MM.1S (cell line): ENCODE results near the gene PLA2G3.
A peak's percentile ranks its signal among the peaks of the same experiment; 100 is the strongest.

Source experiments
- DNase-seq: peaks from one replicate; pipeline ENCODE4 v3.0.0-alpha.2; 2015
- H2AFZ ChIP-seq: fragments of 300-600 bp; sonication (generic); 2 replicates; pipeline ENCODE4 v1.6.0; 2016; ENCODE audit warnings: antibody characterized with exemption, low read length
- H3F3A ChIP-seq: fragments of 300-600 bp; sonication (generic); 2 replicates; pipeline ENCODE4 v1.6.1; 2016; ENCODE audit warnings: mild to moderate bottlenecking, antibody characterized with exemption, low read length, moderate library complexity, mixed read lengths; ENCODE audit not compliant: insufficient read depth
- H3K27ac ChIP-seq: fragments of 300-600 bp; sonication (generic); 2 replicates; pipeline ENCODE4 v1.5.1; 2016; ENCODE audit warnings: mild to moderate bottlenecking, low read length
- H3K27me3 ChIP-seq: fragments of 300-600 bp; sonication (generic); replicated peaks from 2 replicates; pipeline ENCODE4 v1.6.0; 2016; ENCODE audit warnings: low read length; ENCODE audit not compliant: insufficient read depth
- H3K36me3 ChIP-seq: fragments of 300-600 bp; sonication (generic); replicated peaks from 2 replicates; pipeline ENCODE4 v1.6.1; 2016; ENCODE audit warnings: mild to moderate bottlenecking, low read length, mixed read lengths; ENCODE audit not compliant: insufficient read depth
- H3K4me1 ChIP-seq: fragments of 300-600 bp; sonication (generic); 2 replicates; pipeline ENCODE4 v1.6.1; 2016; ENCODE audit warnings: low read length, mixed read lengths
- H3K4me2 ChIP-seq: fragments of 300-600 bp; sonication (generic); 2 replicates; pipeline ENCODE4 v1.6.0; 2016; ENCODE audit warnings: low read depth, low read length
- H3K4me3 ChIP-seq: fragments of 300-600 bp; sonication (generic); 2 replicates; pipeline ENCODE4 v1.5.1; 2016; ENCODE audit warnings: low read length, mixed read lengths
- H3K79me2 ChIP-seq: fragments of 300-600 bp; sonication (generic); 2 replicates; pipeline ENCODE4 v1.6.1; 2016; ENCODE audit warnings: mixed run types, low read length, mixed read lengths
- H3K9ac ChIP-seq: fragments of 300-600 bp; sonication (generic); 2 replicates; pipeline ENCODE4 v1.6.1; 2016; ENCODE audit warnings: low read length, mixed read lengths
- H3K9me2 ChIP-seq: fragments of 300-600 bp; sonication (generic); replicated peaks from 2 replicates; pipeline ENCODE4 v1.6.1; 2016; ENCODE audit warnings: mild to moderate bottlenecking, low read length, mixed read lengths; ENCODE audit not compliant: insufficient read depth
- H3K9me3 ChIP-seq: fragments of 300-600 bp; sonication (generic); replicated peaks from 2 replicates; pipeline ENCODE4 v1.6.1; 2016; ENCODE audit warnings: mild to moderate bottlenecking, low read length, mixed read lengths; ENCODE audit not compliant: insufficient read depth
- H4K20me1 ChIP-seq: fragments of 300-600 bp; sonication (generic); 2 replicates; pipeline ENCODE4 v1.6.1; 2016; ENCODE audit warnings: mild to moderate bottlenecking, low read length, moderate library complexity, mixed read lengths; ENCODE audit not compliant: insufficient read depth
- CTCF ChIP-seq: fragments of 300-600 bp; sonication (generic); IDR thresholded peaks from 2 replicates; pipeline ENCODE4 v1.5.1; 2016; ENCODE audit warnings: antibody characterized with exemption, low read length, mixed read lengths
- EZH2 ChIP-seq: fragments of 300-600 bp; sonication (generic); optimal IDR thresholded peaks from 2 replicates; pipeline ENCODE3; 2017; ENCODE audit warnings: low read depth, mild to moderate bottlenecking, antibody characterized with exemption, low read length, mixed read lengths
- EZH2phosphoT487 ChIP-seq: fragments of 300-600 bp; sonication (generic); IDR thresholded peaks from 2 replicates; pipeline ENCODE4 v1.6.1; 2018; ENCODE audit warnings: antibody characterized with exemption, low read length

PLA2G3 gene

DNA sequence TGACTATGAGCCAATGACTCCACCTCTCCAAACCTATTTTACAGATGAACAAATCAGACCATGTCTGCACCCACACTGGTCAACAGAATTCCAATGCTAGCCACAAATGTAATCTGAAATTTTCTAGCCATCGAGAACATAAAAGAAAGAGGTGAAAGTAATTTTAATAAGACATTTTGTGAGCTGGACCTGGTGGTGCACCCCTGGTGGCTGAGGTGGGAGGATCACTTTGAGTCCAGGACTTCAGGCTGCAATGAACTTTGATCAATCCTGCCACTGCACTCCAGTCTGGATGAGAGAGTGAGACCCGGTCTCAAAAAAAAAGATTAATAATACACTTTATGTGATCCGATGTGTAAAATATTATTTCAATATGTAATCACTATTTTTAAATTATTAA lies 10.3 kb upstream of the PLA2G3 start:
- Histone ChIP-seq H3K9me3 (no peaks in the 10 kb centered on the region), H2AFZ (no peak overlapping the region), H3K4me1 (no peaks in the 10 kb centered on the region), H3K4me3 (no peak overlapping the region), H3F3A (no peaks in the 10 kb centered on the region), H4K20me1 (no peaks in the 10 kb centered on the region), H3K9me2 (no peaks in the 10 kb centered on the region), H3K79me2 (no peaks in the 10 kb centered on the region), H3K36me3 (no peaks in the 10 kb centered on the region), H3K4me2 (no peak overlapping the region), H3K27me3 (no peaks in the 10 kb centered on the region), H3K27ac (no peak overlapping the region), H3K9ac (no peak overlapping the region)
- TF ChIP-seq CTCF (peak; percentile 39), EZH2 (no peak), EZH2phosphoT487 (no peak)
- no peak for DNase-seq

DNA sequence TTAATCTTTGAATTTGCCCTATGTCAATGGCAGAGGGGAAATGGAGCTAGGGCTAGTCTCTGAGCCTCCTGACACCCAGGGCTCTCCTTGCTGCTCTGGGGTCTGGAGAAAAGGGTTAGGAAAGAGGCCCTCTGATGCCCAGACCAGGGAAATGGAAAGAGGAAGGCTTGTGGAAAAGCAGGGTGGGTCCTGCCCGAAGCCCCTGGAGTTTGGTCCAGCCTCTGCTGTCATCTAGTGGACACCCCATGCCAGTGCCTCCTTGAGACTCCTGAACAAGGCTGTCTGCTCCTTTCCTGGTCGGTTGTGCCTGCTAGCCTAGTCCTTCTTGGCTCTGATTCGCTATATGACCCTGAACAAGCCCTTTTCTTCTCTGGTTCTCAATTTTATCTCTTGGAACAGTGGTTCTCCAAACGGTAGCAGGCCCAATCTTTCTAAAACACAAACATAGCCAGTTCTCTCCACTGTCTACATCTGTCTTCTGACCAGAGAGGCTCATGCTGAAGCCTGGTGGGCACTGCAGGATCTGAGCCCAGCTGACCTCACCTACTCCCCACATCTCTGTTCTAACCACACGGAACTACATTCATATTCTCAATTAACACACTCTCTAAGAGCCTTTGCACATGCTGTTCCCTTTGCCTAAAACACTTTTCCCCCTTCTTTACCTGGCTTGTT lies 8.8 kb upstream of the PLA2G3 start:
- H3K9me3 ChIP-seq = no peaks in the 10 kb centered on the region
- no peaks in the 10 kb centered on the region for H3K4me1 ChIP-seq
- no peaks in the 10 kb centered on the region for H3K79me2 ChIP-seq
- peak; percentile 32 for DNase-seq
- no peaks in the 10 kb centered on the region for H3K9me2 ChIP-seq
- no peaks in the 10 kb centered on the region for H4K20me1 ChIP-seq
- no peaks in the 10 kb centered on the region for H3F3A ChIP-seq
- no peaks in the 10 kb centered on the region for H3K27me3 ChIP-seq
- no peak overlapping the region for H3K9ac ChIP-seq
- no peak overlapping the region for H3K27ac ChIP-seq
- no peak for TF ChIP-seq EZH2phosphoT487
- TF ChIP-seq EZH2 = no peak
- peak; percentile 84 for TF ChIP-seq CTCF
- no peak overlapping the region for H2AFZ ChIP-seq
- H3K4me3 ChIP-seq = no peak overlapping the region
- no peaks in the 10 kb centered on the region for H3K36me3 ChIP-seq
- no peak overlapping the region for H3K4me2 ChIP-seq

DNA sequence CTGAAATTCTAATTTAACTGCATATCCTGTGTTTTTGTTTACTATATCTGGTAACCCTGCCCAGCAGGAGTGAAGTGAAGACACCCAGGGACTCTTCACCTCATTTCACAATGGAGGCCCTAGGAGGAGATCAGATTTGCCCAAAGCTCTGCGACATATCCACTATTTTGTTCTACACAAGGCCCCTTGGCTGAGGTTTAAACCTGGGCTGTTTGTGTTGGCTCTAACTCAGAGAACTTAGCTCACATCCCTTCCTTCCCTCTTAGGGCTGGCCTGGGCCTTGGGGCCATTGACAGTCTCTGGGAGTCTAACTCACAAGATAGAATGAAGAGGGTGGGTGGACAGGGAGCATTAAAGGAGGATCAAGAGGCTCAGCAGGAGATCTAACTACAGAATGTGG lies 8.2 kb upstream of the PLA2G3 start:
- Histone ChIP-seq H3K9ac (no peak overlapping the region), H3K27ac (no peak overlapping the region), H2AFZ (no peak overlapping the region)

DNA sequence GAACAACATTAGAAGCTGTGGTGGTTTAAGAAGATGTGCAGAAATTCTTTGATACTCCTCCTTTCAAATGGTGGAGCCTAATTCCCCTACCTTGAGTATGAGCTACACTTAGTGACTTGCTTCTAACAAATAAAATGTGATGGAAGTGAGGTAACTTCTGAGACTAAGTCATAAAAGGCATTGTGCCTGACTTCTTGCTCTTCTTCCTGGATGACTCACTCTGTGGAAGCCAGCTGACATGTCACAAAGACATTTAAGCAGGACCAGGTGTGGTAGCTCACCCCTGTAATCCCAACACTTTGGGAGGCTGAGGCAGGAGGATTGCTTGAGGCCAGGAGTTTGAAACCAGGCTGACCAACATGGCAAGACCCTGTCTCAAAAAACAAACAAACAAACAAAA lies 3.9 kb upstream of the PLA2G3 start:
- Histone ChIP-seq H2AFZ (no peak overlapping the region), H3K9me2 (no peaks in the 10 kb centered on the region), H4K20me1 (no peaks in the 10 kb centered on the region), H3K9me3 (no peaks in the 10 kb centered on the region), H3K27ac (no peak overlapping the region), H3K79me2 (no peaks in the 10 kb centered on the region), H3K36me3 (no peaks in the 10 kb centered on the region), H3K27me3 (peaks cover 7% of the 10 kb centered on the region; the same call in 1 of the 2 replicates), H3K4me2 (no peak overlapping the region), H3K4me3 (no peak overlapping the region), H3K9ac (no peak overlapping the region), H3F3A (no peaks in the 10 kb centered on the region), H3K4me1 (no peaks in the 10 kb centered on the region)
- no peak for TF ChIP-seq EZH2
- no peak for TF ChIP-seq EZH2phosphoT487
- no peak for TF ChIP-seq CTCF
- DNase-seq = no peak

More for the DNA sequence above, 8.2 kb upstream of the PLA2G3 start:
- Histone ChIP-seq H3K79me2 (no peaks in the 10 kb centered on the region), H3K4me1 (no peaks in the 10 kb centered on the region), H3F3A (no peaks in the 10 kb centered on the region), H3K9me2 (no peaks in the 10 kb centered on the region), H3K4me3 (no peak overlapping the region), H3K4me2 (no peak overlapping the region), H3K9me3 (no peaks in the 10 kb centered on the region), H3K27me3 (no peaks in the 10 kb centered on the region), H3K36me3 (no peaks in the 10 kb centered on the region), H4K20me1 (no peaks in the 10 kb centered on the region)
- no peak for TF ChIP-seq EZH2phosphoT487
- no peak for TF ChIP-seq EZH2
- DNase-seq = no peak
